Measurements from ENCODE around the gene GSTA4.

DNA sequence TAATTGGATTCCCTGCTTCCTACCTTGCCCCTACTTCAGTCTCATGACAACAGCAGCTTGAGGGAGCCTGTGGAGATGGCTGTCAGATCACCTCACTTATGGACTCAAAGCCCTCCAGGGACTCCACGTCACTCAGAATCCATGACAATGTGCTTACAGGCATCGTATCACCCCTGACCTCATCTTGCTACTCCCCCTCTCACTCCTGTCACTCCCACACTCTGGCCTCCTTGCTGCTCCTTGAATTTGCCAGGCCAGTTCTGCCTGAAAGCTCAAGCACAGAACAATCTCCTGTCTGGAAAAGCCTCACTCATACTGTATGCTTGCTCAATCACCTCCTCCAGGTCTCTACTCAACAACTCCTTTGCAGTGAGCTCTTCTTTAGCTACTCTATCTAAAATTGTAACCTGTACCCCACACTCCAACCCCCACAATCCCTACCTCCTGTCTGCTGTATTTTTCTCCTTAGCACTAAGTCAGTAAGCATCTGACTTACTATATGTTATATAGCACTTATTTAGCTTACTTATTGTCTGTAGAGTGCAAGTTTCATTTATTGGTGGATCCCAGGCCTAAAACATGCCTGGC lies 10.7 kb upstream of the GSTA4 start:
- no peak for TF ChIP-seq SETDB1 (IDR thresholded peaks at IDR 0.05; ENCODE audit: insufficient read length, low read length)
- no peak for TF ChIP-seq ZNF391 (tag by site-specific recombination; IDR thresholded peaks at IDR 0.05; ENCODE audit: borderline replicate concordance, low read depth)
- TF ChIP-seq ZNF169 (tag by site-specific recombination; IDR thresholded peaks at IDR 0.05), result no peak
- no peak for TF ChIP-seq CTCF (tag by site-specific recombination; IDR thresholded peaks at IDR 0.05)
- no peak for TF ChIP-seq ZBTB21 (tag by site-specific recombination; IDR thresholded peaks at IDR 0.05)
- TF ChIP-seq ZNF274 (IDR thresholded peaks at IDR 0.05; ENCODE audit: low read length), result no peak
- TF ChIP-seq ZNF274 (tag by site-specific recombination; IDR thresholded peaks at IDR 0.05; ENCODE audit: borderline replicate concordance), result no peak
- TF ChIP-seq ZNF114 (tag by site-specific recombination; IDR thresholded peaks at IDR 0.05), result no peak
- TF ChIP-seq ZNF416 (tag by site-specific recombination; IDR thresholded peaks at IDR 0.05), result no peak
- TF ChIP-seq ZNF18 (tag by site-specific recombination; IDR thresholded peaks at IDR 0.05), result no peak
